Islet of Langerhans (tissue), 1 donor: ENCODE results near the gene CEP41.
A peak's percentile ranks its signal among the peaks of the same experiment; 100 is the strongest.

Experiments used
- FAIRE-seq: peaks from one replicate; lab custom pipeline; 2011; peaks lifted over from hg19 to GRCh38; lab: Jason Lieb, UNC

CEP41 gene

GRCh38 chr7:130367088-130367755, 73.6 kb downstream of the CEP41 start:
- FAIRE-seq = no peak

- FAIRE-seq = no peak
Measured at GRCh38 chr7:130366564-130366963, 74.3 kb downstream of the CEP41 start.

DNA sequence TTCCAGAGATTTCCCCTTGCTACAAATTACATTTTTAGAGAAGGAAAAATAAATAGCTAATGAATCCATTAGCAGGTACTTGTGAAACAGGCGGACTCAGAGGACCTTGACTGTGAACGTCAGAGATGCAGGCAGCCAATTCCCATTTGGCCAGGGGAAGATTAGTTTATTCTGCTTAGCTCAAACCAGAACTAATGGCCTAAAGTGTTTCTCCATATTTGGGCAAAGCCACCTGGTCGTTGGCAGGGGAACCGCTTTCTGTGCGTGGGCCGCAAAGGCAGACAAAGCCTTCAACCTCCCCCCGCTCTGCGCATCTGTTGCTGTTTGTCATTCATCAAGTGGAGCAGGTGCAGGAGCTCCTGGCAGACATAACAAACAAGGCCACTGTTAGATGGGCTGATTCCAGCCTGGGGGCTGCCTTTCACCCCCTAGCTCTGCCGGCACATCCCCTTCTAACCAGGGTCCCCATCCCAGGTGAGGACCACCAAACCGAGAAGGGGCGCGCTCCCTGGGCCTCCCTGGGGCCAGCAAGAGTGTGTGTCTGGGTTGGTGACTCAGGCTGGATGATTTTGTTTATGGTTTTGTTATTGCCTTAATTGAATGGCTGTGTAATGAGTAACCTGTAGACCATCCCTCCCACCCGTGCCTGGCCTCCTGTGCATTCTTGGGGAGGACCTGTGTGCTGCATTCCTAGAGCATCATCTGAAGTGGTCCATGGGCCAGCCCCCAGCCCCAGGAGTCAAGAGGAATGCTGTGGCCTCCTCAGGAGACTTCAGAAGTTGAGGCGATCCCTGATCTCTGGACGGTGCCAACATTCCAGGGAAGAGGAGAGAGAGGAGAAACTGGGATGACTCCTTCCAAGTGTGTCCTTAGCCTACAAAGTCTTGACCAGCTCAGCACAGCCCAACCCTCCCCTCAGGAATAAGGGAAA, 75.0 kb downstream of the CEP41 start:
- FAIRE-seq = peak; percentile 98

GRCh38 chr7:130365088-130365487, 75.7 kb downstream of the CEP41 start:
- no peak for FAIRE-seq

GRCh38 chr7:130364451-130364850, 76.4 kb downstream of the CEP41 start:
- FAIRE-seq = no peak

DNA sequence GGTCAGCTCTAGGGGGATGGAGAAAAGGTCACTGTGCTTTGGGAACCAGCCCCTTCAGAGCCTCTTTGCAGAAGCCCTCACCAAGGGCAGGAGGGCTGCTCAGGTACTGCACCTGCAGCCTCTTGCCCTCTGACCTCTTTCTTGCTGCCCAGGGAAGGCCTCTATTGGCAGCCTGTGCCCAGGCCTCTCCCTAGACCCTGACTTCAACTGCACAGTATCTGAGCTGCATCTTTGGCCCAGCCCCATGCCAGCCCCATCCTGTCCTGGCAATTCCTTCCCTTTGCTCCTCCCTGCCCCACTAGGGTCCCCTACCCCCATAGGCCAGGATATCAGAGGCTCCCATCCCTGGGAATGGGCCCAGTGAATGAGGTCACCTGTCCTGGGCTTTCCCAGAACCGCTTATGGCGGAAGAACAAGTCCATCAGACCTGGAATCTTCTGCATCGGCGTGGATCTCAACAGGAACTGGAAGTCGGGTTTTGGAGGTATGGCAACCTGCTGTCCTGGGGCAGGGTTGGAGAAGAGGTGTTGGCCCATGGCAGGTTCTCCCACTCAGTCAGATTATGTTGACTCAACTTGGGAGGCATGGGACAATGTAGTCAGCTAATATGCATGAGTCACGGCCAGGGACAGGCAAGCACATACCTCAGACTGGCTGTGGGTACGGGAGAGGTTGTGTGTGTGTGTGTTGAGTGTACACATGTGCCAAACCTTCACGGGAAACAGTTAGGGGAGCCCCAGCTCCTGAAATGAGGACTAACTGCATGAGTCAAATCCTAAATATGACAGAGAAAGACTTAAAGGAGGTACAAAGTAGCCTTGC, 77.6 kb downstream of the CEP41 start:
- FAIRE-seq = no peak

DNA sequence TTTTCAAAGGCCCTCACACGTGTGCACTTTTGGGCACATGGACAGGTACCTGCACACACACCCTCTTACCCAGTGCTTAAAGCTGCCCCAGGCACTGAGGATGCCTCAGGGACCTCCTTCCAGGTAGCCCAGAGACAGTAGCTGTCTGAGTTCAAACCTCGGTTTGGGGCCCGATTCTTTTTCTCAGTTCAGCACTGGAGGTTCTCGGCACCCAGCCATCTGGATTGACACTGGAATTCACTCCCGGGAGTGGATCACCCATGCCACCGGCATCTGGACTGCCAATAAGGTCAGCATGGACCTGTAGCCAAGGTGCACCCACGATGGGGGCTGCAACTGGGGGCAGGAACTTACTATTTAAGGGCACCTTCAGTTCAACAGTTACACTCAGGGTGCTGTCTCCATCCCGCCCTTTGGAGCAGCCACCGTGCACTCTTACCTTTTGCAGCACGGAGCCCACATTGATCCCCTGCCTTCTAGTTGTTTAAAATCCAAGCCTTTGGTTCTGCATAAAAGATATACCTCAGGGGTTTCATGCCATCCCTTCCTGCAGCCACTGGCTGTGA, 78.5 kb downstream of the CEP41 start:
- no peak for FAIRE-seq

DNA sequence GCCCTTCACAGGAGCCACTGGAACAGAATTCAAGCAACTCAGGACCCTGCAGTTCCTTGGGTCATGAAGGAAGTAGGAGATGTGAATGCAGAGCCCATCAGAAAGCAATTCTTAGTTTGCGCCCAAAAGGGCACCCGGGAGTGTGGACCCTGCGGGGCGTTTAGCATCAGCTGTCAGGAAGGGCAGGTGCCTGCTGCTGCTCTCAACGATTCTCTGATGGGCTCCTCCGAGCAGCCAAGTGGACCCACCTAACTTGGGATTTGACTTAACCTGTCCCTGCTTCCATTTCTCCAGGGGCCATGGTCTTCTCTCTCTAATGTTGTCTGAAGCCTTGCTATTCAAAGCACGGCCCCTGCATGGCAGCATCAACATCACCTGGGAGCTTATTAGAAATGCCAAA, 79.1 kb downstream of the CEP41 start:
- FAIRE-seq = no peak

GRCh38 chr7:130360518-130360917, 80.3 kb downstream of the CEP41 start:
- no peak for FAIRE-seq

DNA sequence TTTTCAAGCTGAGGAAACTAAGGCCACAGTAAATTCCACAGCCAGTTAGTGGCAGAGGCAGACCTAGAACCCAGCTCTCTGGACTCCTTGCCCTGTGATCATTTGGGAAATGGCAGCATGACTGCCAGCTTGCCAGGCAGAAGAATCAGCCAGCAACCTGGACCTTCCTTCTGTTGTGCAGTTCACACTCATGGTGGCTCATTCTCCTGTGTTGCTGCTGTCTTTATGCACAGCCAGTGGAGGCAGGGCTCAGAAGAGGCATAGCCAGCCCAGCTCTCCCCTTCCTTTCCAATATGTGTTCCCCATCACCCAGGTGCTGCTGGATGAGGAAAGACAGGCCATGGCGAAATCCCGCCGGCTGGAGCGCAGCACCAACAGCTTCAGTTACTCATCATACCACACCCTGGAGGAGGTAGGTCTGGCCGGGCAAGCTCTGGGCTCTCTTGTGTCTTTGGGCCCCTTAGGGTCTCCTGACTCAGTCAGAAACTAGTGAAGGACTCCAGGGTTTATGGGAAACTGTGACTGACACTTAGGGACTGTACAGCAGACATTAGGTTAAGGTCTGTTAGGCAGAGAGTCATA, 81.4 kb downstream of the CEP41 start:
- no peak for FAIRE-seq

DNA sequence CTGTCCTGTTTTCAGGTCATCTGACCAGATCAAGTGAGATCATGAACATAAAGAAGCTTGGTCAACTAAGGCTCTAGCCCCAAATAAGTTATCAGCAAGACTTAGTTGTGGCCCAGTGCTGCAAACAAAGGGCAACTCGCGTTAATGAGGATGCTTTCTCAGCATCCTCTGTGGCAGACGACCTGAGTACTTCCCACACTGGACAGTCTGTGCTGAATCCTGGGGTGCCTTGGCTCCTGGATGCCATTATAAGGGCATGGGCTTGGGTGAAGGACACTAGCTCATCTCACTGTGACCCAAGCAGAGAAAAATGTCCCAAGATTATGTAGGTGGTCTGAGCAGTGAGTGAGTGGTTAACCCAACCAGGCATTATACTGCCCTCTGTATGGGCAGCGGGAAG, 82.3 kb downstream of the CEP41 start:
- no peak for FAIRE-seq

- FAIRE-seq = no peak
Measured at GRCh38 chr7:130356876-130357611, 83.8 kb downstream of the CEP41 start.

GRCh38 chr7:130356121-130356875, 84.5 kb downstream of the CEP41 start:
- FAIRE-seq = no peak

DNA sequence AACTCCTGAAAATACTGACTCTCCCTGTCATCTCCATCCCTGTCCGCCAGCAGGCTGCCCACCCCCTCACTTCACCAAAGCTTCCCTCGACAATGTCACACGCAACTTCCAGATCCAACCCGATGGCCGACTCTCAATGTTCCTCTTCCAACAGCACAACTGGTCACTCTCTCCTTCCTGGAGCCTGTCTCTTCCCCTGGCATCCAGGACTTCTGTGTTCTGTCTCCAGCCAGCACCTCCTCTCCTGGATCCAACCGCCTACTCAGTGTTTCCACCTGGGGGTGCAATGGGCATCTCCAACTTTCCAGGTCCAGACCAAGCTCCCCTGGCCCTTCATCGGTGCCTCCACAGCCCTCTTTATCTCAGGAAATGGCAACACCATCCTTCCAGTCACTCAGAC, 87.6 kb downstream of the CEP41 start:
- no peak for FAIRE-seq

- FAIRE-seq = peak; percentile 73
Measured at GRCh38 chr7:130352194-130353074, 88.4 kb downstream of the CEP41 start.

DNA sequence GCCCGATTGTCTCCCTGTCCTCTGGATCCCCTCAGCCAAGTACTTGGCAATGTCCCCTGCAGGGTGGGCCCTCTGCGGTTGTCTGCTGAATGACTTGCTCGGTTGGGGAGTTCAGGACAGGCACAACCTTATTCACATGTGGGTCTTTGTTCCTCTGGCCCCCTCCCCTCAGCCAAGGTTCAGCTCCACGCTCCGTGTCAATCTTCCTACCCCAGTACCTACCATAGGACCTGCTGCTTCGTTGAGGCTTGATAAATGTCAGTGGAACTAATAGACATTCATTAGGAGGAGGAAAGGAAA, 89.1 kb downstream of the CEP41 start:
- no peak for FAIRE-seq

DNA sequence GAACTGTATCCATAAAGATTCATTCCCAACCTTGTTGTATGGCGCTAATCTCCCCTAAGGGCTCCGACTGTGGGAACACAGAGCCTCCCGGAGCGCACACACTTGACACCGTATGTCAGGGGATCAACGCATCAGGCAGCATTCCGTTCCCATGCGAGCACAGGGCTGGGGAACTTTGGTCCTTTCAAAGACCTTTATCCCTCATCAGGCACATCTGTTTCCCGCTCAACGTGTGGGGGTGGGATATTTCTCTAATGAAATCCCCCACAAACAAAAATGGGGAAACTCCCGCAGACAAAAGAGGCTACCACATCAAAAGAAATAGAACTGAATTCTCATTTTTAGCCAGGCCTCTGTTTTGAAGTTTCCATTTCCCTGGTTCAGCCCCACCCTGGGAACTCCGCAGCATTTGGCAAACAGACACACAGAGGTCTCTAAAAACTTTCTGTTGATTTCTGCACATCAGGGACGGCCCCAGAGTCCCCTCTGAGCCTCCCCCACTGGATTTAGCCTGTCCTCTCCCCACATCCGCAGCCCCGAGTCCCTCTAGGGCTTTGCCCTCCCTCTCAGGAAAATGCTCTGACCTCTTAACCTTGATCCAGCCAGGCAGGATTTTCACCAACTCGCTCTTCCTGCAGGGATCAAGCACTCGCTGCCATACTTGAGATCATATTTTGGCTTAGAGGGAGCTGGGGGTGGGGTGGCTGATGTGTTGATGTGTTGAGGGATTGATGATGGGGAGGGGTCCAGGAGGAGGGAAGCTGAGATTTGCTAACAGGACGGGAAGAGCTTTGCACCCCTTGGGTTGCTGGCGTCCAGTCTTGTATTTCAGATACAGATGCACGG, 89.6 kb downstream of the CEP41 start:
- no peak for FAIRE-seq

- FAIRE-seq = no peak
Measured at GRCh38 chr7:130349911-130350782, 90.7 kb downstream of the CEP41 start.
